Mesenchymal stem cell (in vitro differentiated cells and primary cell): ENCODE measurements around the gene FOXP1.

Source experiments
- DNase-seq: peaks from one replicate; pipeline ENCODE4 v3.0.0-alpha.2; 2013
- H2AFZ ChIP-seq: one replicate; pipeline ENCODE4 v1.6.1; 2013; ENCODE audit warnings: low read depth, mild to moderate bottlenecking, control low read depth, inconsistent platforms, low read length, moderate library complexity
- H2AK5ac ChIP-seq: 2 replicates; pipeline ENCODE4 v1.6.1; 2013; ENCODE audit warnings: low read length, moderate library complexity, mild to moderate bottlenecking, inconsistent platforms; ENCODE audit not compliant: severe bottlenecking
- H2BK120ac ChIP-seq: one replicate; pipeline ENCODE4 v1.6.1; 2013; ENCODE audit warnings: low read depth, mild to moderate bottlenecking, inconsistent platforms, low read length, moderate library complexity
- H2BK12ac ChIP-seq, 2 experiments: one replicate each; pipeline ENCODE4 v1.6.1; 2013; ENCODE audit warnings: inconsistent platforms in 2 of 2, low read length in 2 of 2, mild to moderate bottlenecking in 2 of 2, moderate library complexity in 2 of 2, control low read depth in 1 of 2
- H2BK15ac ChIP-seq: one replicate; pipeline ENCODE4 v1.6.1; 2013; ENCODE audit warnings: mild to moderate bottlenecking, low read depth, inconsistent platforms; ENCODE audit not compliant: poor library complexity, severe bottlenecking
- H2BK5ac ChIP-seq: 2 replicates; pipeline ENCODE4 v1.6.1; 2013; ENCODE audit warnings: low read depth, mild to moderate bottlenecking, low read length, control low read depth, inconsistent platforms; ENCODE audit not compliant: poor library complexity, severe bottlenecking
- H3K14ac ChIP-seq, 2 experiments: one replicate each; pipeline ENCODE4 v1.6.1; 2013; ENCODE audit warnings: inconsistent platforms in 2 of 2, low read length in 2 of 2, control low read depth in 1 of 2, mild to moderate bottlenecking in 1 of 2, moderate library complexity in 1 of 2
- H3K18ac ChIP-seq, 2 experiments: one replicate each; pipeline ENCODE4 v1.6.1; 2013; ENCODE audit warnings: inconsistent platforms in 2 of 2, low read length in 2 of 2, control low read depth in 1 of 2, low read depth in 1 of 2, mild to moderate bottlenecking in 1 of 2
- H3K23ac ChIP-seq, 2 experiments: one replicate each; pipeline ENCODE4 v1.6.1; 2013; ENCODE audit warnings: inconsistent platforms in 2 of 2, low read length in 2 of 2, mild to moderate bottlenecking in 2 of 2, moderate library complexity in 2 of 2, control low read depth in 1 of 2
- H3K27ac ChIP-seq: 2 replicates; pipeline ENCODE4 v1.5.1; 2013; ENCODE audit warnings: mild to moderate bottlenecking, moderate library complexity, low read length, control low read depth, inconsistent platforms; ENCODE audit not compliant: poor library complexity, severe bottlenecking
- H3K27me3 ChIP-seq, 2 experiments: 2 replicates each; pipeline versions ENCODE4 v1.6.1 to v1.7.0; 2013; ENCODE audit warnings: low read length in 2 of 2, mild to moderate bottlenecking in 2 of 2, moderate library complexity in 2 of 2, control low read depth in 1 of 2, inconsistent platforms in 1 of 2; ENCODE audit not compliant: control insufficient read depth in 1 of 2, insufficient read depth in 1 of 2
- H3K36me3 ChIP-seq, 2 experiments: 2 replicates each; pipeline versions ENCODE4 v1.6.1 to v1.7.0; 2013; ENCODE audit warnings: low read length in 2 of 2, control low read depth in 1 of 2, inconsistent platforms in 1 of 2, low read depth in 1 of 2, mild to moderate bottlenecking in 1 of 2; ENCODE audit not compliant: insufficient read depth in 2 of 2, control insufficient read depth in 1 of 2
- H3K4ac ChIP-seq, 2 experiments: one replicate each; pipeline ENCODE4 v1.6.1; 2013; ENCODE audit warnings: inconsistent platforms in 2 of 2, low read length in 2 of 2, mild to moderate bottlenecking in 2 of 2, moderate library complexity in 2 of 2, control low read depth in 1 of 2, low read depth in 1 of 2
- H3K4me1 ChIP-seq: 2 replicates; pipeline ENCODE4 v1.6.1; 2013; ENCODE audit warnings: low read depth, low read length, control low read depth; ENCODE audit not compliant: control insufficient read depth, insufficient read depth
- H3K4me2 ChIP-seq: 2 replicates; pipeline ENCODE4 v1.6.1; 2013; ENCODE audit warnings: low read length, mild to moderate bottlenecking, inconsistent platforms; ENCODE audit not compliant: poor library complexity, severe bottlenecking
- H3K4me3 ChIP-seq, 2 experiments: 2 replicates each; pipeline versions ENCODE4 v1.5.1 to v1.7.0; 2013; ENCODE audit warnings: low read length in 2 of 2, mild to moderate bottlenecking in 2 of 2, control low read depth in 1 of 2, low read depth in 1 of 2; ENCODE audit not compliant: insufficient read depth in 1 of 2
- H3K79me1 ChIP-seq: replicated peaks from 2 replicates; pipeline ENCODE4 v1.6.1; 2013; ENCODE audit warnings: mild to moderate bottlenecking, control low read depth, low read length, inconsistent platforms; ENCODE audit not compliant: poor library complexity, severe bottlenecking
- H3K9ac ChIP-seq: 2 replicates; pipeline ENCODE4 v1.7.0; 2013; ENCODE audit warnings: mild to moderate bottlenecking, low read length, moderate library complexity
- H3K9me3 ChIP-seq: 2 replicates; pipeline ENCODE4 v1.7.0; 2013; ENCODE audit warnings: mild to moderate bottlenecking, low read length; ENCODE audit not compliant: control insufficient read depth
- H4K8ac ChIP-seq: one replicate; pipeline ENCODE4 v1.6.1; 2013; ENCODE audit warnings: inconsistent platforms, mild to moderate bottlenecking, low read length, moderate library complexity
- H4K91ac ChIP-seq: one replicate; pipeline ENCODE4 v1.6.1; 2013; ENCODE audit warnings: mild to moderate bottlenecking, low read length, inconsistent platforms
- WGBS: methylation state at CpG from one replicate; pipeline ENCODE4 v1.1.7; 2013; ENCODE audit warnings: mixed read lengths; 5-methylcytosine and 5-hydroxymethylcytosine counted together

FOXP1 gene

DNA sequence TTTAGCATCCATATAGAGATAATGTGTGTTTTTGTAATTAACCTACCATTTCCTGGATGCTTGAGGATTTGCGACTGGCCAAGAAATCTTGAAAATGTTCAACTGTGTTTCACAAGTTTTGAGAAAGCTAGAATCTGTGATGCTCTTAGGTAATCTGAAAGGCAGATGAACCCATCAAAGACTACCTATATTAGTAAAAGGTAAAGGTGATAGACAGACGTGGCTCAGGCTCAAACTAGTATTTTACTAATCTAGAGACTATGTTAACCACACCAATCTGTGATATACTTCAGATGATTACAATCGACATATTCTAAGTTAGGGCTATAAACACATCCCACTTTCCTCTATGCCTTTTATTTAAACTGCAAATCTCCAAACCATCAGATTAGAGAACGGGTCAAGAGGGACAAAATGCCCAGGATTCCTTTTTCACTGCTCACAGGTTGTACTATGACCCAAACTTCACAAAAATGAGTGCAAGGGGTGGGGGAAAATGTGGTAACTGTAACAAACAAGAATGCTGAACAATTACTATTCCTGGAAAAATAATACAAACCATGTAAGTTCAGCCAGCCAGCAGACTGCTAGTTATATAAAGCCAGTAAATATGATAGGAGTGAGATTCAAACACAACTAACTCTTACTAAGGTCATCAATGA is 295.1 kb downstream of the FOXP1 start:
- peaks cover 27% of the 10 kb centered on the region for H3K79me1 ChIP-seq
- no peak overlapping the region for H2AFZ ChIP-seq
- no peak overlapping the region for H3K14ac ChIP-seq
- no peak overlapping the region for H3K9ac ChIP-seq
- H3K36me3 ChIP-seq: no peaks in the 10 kb centered on the region
- WGBS: 92% methylated on average over 3 of the region's 4 CpGs
- H3K18ac ChIP-seq: no peak overlapping the region
- no peak overlapping the region for H3K23ac ChIP-seq
- no peak overlapping the region for H4K91ac ChIP-seq
- no peaks in the 10 kb centered on the region for H3K27me3 ChIP-seq
- peaks cover 2% of the 10 kb centered on the region for H3K4me1 ChIP-seq
- no peak overlapping the region for H3K4me3 ChIP-seq
- DNase-seq: no peak
- no peak overlapping the region for H3K4ac ChIP-seq
- no peak overlapping the region for H2BK12ac ChIP-seq
- H2BK5ac ChIP-seq: no peak overlapping the region
- no peaks in the 10 kb centered on the region for H3K9me3 ChIP-seq
- no peak overlapping the region for H2BK15ac ChIP-seq
- no peak overlapping the region for H2AK5ac ChIP-seq
- H2BK120ac ChIP-seq: no peak overlapping the region
- H3K4me2 ChIP-seq: no peak overlapping the region
- H4K8ac ChIP-seq: no peak overlapping the region
- no peak overlapping the region for H3K27ac ChIP-seq

DNA sequence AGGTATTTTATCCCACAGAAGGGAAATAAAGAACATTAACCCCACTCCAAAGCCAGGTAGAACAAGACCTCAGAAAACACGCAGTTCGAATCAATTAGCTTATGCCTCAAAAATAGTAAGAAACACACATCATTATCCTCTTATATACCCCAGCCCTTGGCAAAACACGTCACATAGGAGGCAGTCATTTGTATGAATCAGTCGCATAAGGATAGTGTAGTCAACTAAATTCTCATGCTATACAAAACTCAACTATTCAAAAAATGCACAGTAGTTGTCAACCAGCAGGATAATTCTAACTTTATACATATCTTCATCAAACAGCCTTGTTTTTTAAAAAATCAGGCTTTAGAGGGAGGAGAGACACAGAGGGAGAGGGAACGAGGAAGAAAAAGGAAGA is 298.4 kb downstream of the FOXP1 start:
- Histone ChIP-seq H3K4me3 (no peak overlapping the region), H3K36me3 (no peaks in the 10 kb centered on the region), H3K9me3 (no peaks in the 10 kb centered on the region), H3K14ac (no peak overlapping the region), H3K79me1 (peaks cover 28% of the 10 kb centered on the region), H3K23ac (no peak overlapping the region), H3K4me1 (peaks cover 3% of the 10 kb centered on the region), H2BK5ac (no peak overlapping the region), H2BK12ac (no peak overlapping the region), H2AFZ (no peak overlapping the region), H4K8ac (no peak overlapping the region), H3K4me2 (no peak overlapping the region), H4K91ac (no peak overlapping the region), H2AK5ac (no peak overlapping the region), H3K27ac (no peak overlapping the region), H3K4ac (no peak overlapping the region), H3K18ac (no peak overlapping the region), H3K9ac (no peak overlapping the region), H2BK120ac (no peak overlapping the region), H3K27me3 (no peaks in the 10 kb centered on the region), H2BK15ac (no peak overlapping the region)
- whole genome bisulfite sequencing: 94% methylated on average over 4 of the region's 5 CpGs
- no peak for DNase-seq

DNA sequence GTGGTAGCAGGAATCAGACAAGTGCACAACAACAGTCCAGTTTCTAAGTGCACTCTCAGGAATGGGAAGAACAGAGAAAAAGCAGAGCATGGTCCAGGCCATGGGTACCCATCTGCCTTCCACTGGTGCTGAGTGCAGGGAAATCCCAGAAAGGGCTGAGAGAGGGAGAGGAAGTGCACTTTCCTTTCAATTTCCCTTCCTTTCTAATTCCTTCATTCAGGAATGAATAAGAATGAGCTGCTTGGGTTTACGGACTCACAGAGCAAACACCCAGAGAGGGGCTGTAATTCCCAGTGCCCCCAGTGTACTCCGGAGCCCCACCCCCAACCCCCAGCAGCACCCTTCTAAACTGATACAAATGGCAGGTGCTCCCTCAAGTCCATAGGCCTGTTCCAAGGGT is 300.6 kb downstream of the FOXP1 start:
- Histone ChIP-seq H3K27me3 (no peaks in the 10 kb centered on the region), H2AK5ac (no peak overlapping the region), H3K36me3 (no peaks in the 10 kb centered on the region), H3K18ac (no peak overlapping the region), H4K8ac (no peak overlapping the region), H2BK5ac (no peak overlapping the region), H2AFZ (no peak overlapping the region), H2BK12ac (no peak overlapping the region), H3K4ac (no peak overlapping the region), H3K14ac (no peak overlapping the region), H4K91ac (no peak overlapping the region), H3K9me3 (no peaks in the 10 kb centered on the region), H3K23ac (no peak overlapping the region), H3K4me3 (no peak overlapping the region), H3K4me1 (peaks cover 3% of the 10 kb centered on the region), H3K9ac (no peak overlapping the region), H3K79me1 (peaks cover 29% of the 10 kb centered on the region), H3K27ac (no peak overlapping the region), H2BK120ac (no peak overlapping the region), H2BK15ac (no peak overlapping the region), H3K4me2 (no peak overlapping the region)
- WGBS: 78% methylated on average over 2 of the region's 2 CpGs
- no peak for DNase-seq

DNA sequence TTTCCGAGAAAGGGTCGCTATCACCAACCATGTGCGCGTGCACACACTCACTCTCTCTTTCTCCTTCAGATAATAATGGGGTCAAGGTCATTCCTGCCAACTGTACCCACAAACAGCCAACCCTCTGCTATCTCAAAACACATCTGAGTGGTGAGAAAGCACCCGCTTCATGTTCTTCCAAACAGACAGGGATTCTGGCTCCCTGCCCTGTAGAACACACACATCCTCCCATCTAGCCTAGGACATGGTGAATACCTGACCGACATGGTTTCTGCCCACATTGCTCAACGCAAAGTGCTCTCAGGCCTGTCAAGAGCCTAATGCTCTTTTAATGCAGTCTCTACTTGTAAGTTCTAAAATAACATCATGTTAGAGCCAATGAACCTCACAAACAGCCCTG is 302.2 kb downstream of the FOXP1 start:
- Histone ChIP-seq H3K27ac (no peak overlapping the region), H4K91ac (no peak overlapping the region), H2AK5ac (no peak overlapping the region), H3K4me2 (no peak overlapping the region), H3K23ac (no peak overlapping the region), H2BK15ac (no peak overlapping the region), H3K18ac (no peak overlapping the region), H3K9ac (no peak overlapping the region), H3K4ac (no peak overlapping the region), H3K4me1 (peaks cover 5% of the 10 kb centered on the region), H3K9me3 (no peaks in the 10 kb centered on the region), H2AFZ (no peak overlapping the region), H2BK120ac (no peak overlapping the region), H2BK12ac (no peak overlapping the region), H3K79me1 (peaks cover 29% of the 10 kb centered on the region), H3K27me3 (no peaks in the 10 kb centered on the region), H4K8ac (no peak overlapping the region), H3K14ac (no peak overlapping the region), H3K36me3 (no peaks in the 10 kb centered on the region), H2BK5ac (no peak overlapping the region), H3K4me3 (no peak overlapping the region)
- WGBS: 94% methylated on average over 7 of the region's 7 CpGs
- no peak for DNase-seq
